Loucy (cell line): Measurements from ENCODE around the gene MAB21L1.

ENCODE experiments used
- H2AFZ ChIP-seq: fragments of 200-600 bp; sonication (generic); 2 replicates; pipeline ENCODE4 v1.6.0; 2016; ENCODE audit warnings: antibody characterized with exemption, mild to moderate bottlenecking, low read length, moderate library complexity
- H3F3A ChIP-seq: fragments of 200-600 bp; 2 replicates; pipeline ENCODE4 v1.6.0; 2016; ENCODE audit warnings: antibody characterized with exemption, low read depth, mild to moderate bottlenecking
- H3K27me3 ChIP-seq: fragments of 200-600 bp; sonication (generic); 2 replicates; pipeline ENCODE4 v1.6.1; 2014; ENCODE audit warnings: low read length, mild to moderate bottlenecking; ENCODE audit not compliant: insufficient read depth, poor library complexity, severe bottlenecking
- H3K36me3 ChIP-seq: fragments of 200-600 bp; sonication (generic); 2 replicates; pipeline ENCODE4 v1.6.1; 2016; ENCODE audit warnings: low read length; ENCODE audit not compliant: insufficient read depth
- H3K4me1 ChIP-seq: fragments of 200-600 bp; sonication (generic); 2 replicates; pipeline ENCODE4 v1.5.1; 2014; ENCODE audit warnings: low read length, mild to moderate bottlenecking; ENCODE audit not compliant: insufficient read depth, poor library complexity, severe bottlenecking
- H3K4me2 ChIP-seq: fragments of 200-600 bp; sonication (generic); 2 replicates; pipeline ENCODE4 v1.6.0; 2014; ENCODE audit warnings: antibody characterized with exemption, low read length, low read depth, mild to moderate bottlenecking; ENCODE audit not compliant: poor library complexity, severe bottlenecking
- H3K4me3 ChIP-seq: fragments of 200-600 bp; sonication (generic); 2 replicates; pipeline ENCODE4 v1.5.1; 2014; ENCODE audit warnings: low read length, mild to moderate bottlenecking, mixed read lengths; ENCODE audit not compliant: poor library complexity, severe bottlenecking
- H3K79me2 ChIP-seq: fragments of 200-600 bp; sonication (generic); 2 replicates; pipeline ENCODE4 v1.6.1; 2014; ENCODE audit warnings: low read length; ENCODE audit not compliant: insufficient read depth
- H3K9ac ChIP-seq: fragments of 200-600 bp; sonication (generic); 2 replicates; pipeline ENCODE4 v1.6.0; 2014; ENCODE audit warnings: mild to moderate bottlenecking, low read depth, low read length, moderate library complexity; ENCODE audit not compliant: poor library complexity, severe bottlenecking
- H3K9me2 ChIP-seq: fragments of 200-600 bp; sonication (generic); replicated peaks from 2 replicates; pipeline ENCODE4 v1.6.1; 2016; ENCODE audit warnings: low read depth, low read length, mixed read lengths
- H3K9me3 ChIP-seq: fragments of 200-600 bp; sonication (generic); 2 replicates; pipeline ENCODE4 v1.6.1; 2014; ENCODE audit warnings: mild to moderate bottlenecking, antibody characterized with exemption, low read length, low read depth; ENCODE audit not compliant: insufficient read depth
- H4K20me1 ChIP-seq: fragments of 200-600 bp; sonication (generic); 2 replicates; pipeline ENCODE4 v1.6.0; 2014; ENCODE audit warnings: antibody characterized with exemption, low read length, mild to moderate bottlenecking; ENCODE audit not compliant: insufficient read depth, poor library complexity, severe bottlenecking
- EZH2phosphoT487 ChIP-seq: fragments of 200-600 bp; IDR thresholded peaks from 2 replicates; pipeline ENCODE4 v1.6.1; 2018; ENCODE audit warnings: antibody characterized with exemption, mild to moderate bottlenecking, moderate library complexity, borderline replicate concordance
- TF ChIP-seq, protein P1 (sequence below): fragments of 200-600 bp; sonication (generic); conservative IDR thresholded peaks from 2 replicates; pipeline ENCODE4 v1.5.1; 2014; ENCODE audit warnings: mild to moderate bottlenecking, antibody characterized with exemption, low read length

MAB21L1 gene

GRCh38 chr13:35474496-35475211 lies 1.8 kb downstream of the MAB21L1 start:
- Histone ChIP-seq H3K9me2 (no peaks in the 10 kb centered on the region), H3K9me3 (no peaks in the 10 kb centered on the region), H3K4me1 (peaks cover 16% of the 10 kb centered on the region), H3K9ac (no peak overlapping the region), H3F3A (no peaks in the 10 kb centered on the region), H3K36me3 (no peaks in the 10 kb centered on the region), H3K4me3 (no peak overlapping the region), H3K4me2 (no peak overlapping the region), H3K27me3 (no peaks in the 10 kb centered on the region), H2AFZ (no peak overlapping the region), H4K20me1 (no peaks in the 10 kb centered on the region), H3K79me2 (no peaks in the 10 kb centered on the region)
- TF ChIP-seq EZH2phosphoT487 = no peak
- TF ChIP-seq, protein P1, sequence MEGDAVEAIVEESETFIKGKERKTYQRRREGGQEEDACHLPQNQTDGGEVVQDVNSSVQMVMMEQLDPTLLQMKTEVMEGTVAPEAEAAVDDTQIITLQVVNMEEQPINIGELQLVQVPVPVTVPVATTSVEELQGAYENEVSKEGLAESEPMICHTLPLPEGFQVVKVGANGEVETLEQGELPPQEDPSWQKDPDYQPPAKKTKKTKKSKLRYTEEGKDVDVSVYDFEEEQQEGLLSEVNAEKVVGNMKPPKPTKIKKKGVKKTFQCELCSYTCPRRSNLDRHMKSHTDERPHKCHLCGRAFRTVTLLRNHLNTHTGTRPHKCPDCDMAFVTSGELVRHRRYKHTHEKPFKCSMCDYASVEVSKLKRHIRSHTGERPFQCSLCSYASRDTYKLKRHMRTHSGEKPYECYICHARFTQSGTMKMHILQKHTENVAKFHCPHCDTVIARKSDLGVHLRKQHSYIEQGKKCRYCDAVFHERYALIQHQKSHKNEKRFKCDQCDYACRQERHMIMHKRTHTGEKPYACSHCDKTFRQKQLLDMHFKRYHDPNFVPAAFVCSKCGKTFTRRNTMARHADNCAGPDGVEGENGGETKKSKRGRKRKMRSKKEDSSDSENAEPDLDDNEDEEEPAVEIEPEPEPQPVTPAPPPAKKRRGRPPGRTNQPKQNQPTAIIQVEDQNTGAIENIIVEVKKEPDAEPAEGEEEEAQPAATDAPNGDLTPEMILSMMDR = no peak

DNA sequence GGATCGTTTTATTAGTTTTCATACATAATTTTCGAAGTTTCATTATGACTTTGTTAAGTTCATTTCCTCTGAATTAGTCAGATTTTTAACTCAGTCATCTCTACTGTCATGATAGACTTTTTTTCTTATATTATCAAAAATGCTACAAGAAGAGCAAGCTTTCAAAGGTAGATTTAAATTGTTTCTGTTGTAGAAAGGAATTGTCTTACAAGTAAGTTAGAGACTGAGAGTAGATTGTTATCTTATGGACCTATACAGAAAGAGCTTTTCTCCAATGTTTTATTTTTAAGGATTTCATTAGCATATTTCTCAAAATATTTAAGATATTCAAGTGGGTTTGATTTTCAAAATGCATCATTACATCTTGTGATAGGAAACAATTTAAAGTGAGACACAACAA lies 2.7 kb downstream of the MAB21L1 start:
- Histone ChIP-seq H3K9me2 (no peaks in the 10 kb centered on the region), H3F3A (no peaks in the 10 kb centered on the region), H3K9me3 (no peaks in the 10 kb centered on the region), H3K4me1 (peaks cover 16% of the 10 kb centered on the region), H4K20me1 (no peaks in the 10 kb centered on the region), H3K9ac (no peak overlapping the region), H3K4me2 (no peak overlapping the region), H3K79me2 (no peaks in the 10 kb centered on the region), H2AFZ (no peak overlapping the region), H3K36me3 (no peaks in the 10 kb centered on the region), H3K27me3 (no peaks in the 10 kb centered on the region), H3K4me3 (no peak overlapping the region)
- TF ChIP-seq EZH2phosphoT487 = no peak
- TF ChIP-seq, protein P1 = no peak

GRCh38 chr13:35473206-35473775 lies 3.2 kb downstream of the MAB21L1 start:
- H3K4me1 ChIP-seq = peaks cover 16% of the 10 kb centered on the region
- no peak overlapping the region for H2AFZ ChIP-seq
- no peaks in the 10 kb centered on the region for H3F3A ChIP-seq
- no peak for TF ChIP-seq EZH2phosphoT487
- TF ChIP-seq, protein P1 = no peak
- no peak overlapping the region for H3K9ac ChIP-seq
- H3K9me3 ChIP-seq = no peaks in the 10 kb centered on the region
- H4K20me1 ChIP-seq = no peaks in the 10 kb centered on the region
- no peaks in the 10 kb centered on the region for H3K9me2 ChIP-seq
- H3K79me2 ChIP-seq = no peaks in the 10 kb centered on the region
- no peaks in the 10 kb centered on the region for H3K27me3 ChIP-seq
- no peak overlapping the region for H3K4me2 ChIP-seq
- H3K4me3 ChIP-seq = no peak overlapping the region
- H3K36me3 ChIP-seq = no peaks in the 10 kb centered on the region
